IPS-NIHi7 (cell line): ENCODE measurements around the gene SPACDR.
"Not testable (repeated sequence)": the region's sequence is repeated elsewhere in the genome, so short reads cannot be mapped to it uniquely, and the experiment has no call there.

Source experiments
- DNase-seq: peaks from one replicate; pipeline ENCODE4 v3.0.0; 2012; ENCODE audit warnings: mixed read lengths; ENCODE audit errors: extremely low spot score

The SPACDR gene

DNA sequence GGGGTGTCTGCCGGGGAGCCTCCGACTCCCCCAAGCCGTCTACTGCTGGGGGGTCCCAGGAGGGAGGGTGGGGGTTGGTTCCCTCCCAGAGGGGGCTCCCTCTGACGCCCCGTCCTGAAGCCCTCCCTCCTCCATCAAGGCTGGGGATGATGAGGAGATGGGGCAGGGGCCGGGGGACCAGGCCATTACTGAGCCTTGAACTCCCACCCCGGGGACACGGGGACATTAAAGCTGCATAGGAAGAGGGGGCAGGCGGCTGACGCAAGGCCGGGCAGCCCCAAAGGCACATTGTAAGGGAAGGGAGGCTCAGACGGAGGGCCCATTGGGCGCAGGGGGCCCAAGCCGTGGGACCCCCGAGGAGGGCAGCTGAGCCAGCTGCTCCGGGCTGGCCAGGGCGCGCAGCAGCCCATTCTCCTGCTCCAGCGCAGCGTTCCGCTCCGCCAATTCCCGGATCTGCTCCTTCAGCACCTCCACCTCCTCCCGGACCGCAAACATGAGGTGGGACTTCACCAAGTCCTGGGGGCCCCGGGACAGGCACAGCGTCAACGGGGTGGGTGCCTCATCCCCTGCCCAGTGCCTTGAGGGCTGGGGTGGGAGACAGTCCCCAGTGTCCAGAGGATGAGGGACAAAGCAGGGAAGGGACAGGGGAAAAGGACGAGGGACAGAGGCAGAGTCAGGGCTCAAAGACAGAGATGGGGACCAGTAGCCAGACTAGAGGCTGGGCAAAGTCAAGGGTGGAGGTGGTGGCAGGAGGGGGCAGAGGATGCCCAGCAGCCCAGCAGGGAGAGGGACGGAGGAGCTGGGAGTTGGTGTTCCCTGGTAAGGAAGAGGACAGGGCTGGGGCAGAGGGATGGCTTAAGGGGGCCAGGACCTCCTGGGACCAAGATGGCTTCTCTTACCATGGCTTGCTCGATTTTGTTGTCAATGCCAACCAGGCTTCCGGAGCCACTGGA lies 2.9 kb upstream of the SPACDR start:
- DNase-seq, result no peak

DNA sequence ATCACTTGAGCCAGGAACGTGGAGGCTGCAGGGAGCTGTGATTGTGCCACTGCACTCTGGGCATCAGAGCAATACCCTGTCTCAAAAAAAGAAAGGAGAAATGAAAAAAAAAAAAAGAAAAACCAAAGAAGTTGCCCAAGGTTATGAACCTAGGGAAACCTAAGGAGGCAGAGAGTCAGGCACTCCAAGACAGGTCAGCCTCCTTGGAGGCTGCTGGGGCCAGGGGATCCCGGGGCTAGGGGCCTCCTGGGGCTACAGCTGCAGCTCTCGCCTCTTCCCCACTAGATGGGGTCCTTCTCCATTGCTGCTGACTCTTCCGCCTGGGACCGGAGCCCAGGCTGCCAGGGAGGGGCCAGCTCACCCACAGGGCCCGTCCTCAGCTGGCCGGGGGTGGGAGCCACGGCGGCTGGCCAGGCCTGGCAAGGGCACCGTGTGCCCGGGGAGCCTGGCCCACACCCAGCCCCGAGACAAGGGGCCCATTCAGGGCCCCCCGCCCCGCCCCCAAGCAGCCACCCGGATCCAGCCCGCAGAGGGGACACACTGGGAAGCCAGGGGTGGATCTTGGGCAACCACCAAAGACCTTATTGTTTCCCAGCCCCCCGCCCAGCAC lies 1.7 kb upstream of the SPACDR start:
- DNase-seq, result peak; percentile 90

DNA sequence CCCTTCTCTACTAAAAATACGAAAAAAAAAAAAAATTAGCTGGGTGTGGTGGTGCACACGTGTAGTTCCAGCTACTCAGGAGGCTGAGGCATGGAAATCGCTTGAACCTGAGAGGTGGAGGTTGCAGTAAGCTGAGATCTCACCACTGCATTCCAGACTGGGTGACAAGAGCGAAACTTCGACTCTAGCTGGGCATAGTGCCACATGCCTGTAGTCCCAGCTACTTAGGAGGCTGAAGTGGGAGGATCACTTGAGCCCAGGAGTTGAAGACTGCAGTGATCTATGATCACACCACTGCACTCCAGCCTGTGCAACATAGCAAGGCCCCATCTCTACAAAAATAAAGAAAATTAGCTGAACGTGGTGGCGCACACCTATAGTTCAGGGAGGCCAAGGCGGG lies 1.2 kb upstream of the SPACDR start:
- no peak for DNase-seq

DNA sequence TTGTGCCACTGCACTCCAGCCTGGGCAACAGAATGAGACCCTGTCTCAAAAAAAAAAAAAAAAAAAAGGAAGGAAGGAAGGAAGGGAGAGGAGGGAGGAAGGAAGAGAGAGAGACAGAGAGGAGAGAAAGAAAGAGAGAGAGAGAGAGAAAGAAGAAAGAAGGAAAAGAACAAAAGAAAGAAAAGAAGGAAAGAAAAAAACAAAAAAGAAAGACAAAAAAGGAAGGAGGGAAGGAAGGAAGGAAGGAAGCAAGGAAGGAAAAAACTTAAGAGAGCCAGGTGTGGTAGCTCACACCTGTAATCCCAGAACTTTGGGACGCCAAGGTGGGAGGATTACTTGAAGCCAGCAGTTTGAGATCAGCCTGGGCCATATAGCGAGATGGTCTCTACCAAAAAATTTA lies 731 bp upstream of the SPACDR start:
- no peak for DNase-seq

DNA sequence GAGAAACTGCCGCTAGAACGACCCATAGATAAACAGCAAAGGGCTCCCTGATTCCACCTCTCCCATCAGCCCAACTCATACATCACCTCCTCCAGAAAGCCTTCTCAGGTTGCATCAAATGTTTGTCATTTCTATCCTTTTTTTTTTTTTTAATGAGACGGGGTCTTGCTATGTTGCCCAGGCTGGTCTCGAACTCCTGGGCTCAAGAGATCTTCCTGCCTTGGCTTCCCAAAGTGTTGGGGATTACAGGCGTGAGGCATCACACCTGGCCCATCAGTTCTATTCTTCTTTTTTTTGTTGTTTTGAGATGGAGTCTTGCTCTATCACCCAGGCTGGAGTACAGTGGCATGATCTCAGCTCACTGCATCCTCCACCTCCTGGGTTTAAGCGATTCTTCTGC lies 7.0 kb downstream of the SPACDR start:
- DNase-seq, result no peak

DNA sequence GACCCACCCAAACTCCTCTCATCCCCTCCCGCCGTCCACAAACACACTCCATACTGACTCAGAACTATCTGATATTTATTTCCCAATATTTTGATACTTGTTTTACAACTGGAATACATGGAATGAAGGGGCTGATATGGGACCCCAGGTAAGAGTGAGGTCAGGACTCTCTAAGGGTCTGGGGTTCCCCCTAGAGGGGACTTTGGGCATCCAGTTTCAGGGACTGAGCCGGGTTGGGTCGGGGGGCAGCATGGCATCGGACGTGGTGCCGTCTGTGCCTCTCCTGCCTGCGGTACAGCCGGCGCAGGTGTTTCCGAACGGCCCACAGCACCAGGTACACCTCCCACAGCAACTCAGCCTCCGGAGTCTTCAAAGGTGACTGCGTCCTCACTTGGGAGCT lies 7.5 kb downstream of the SPACDR start:
- DNase-seq, result no peak

DNA sequence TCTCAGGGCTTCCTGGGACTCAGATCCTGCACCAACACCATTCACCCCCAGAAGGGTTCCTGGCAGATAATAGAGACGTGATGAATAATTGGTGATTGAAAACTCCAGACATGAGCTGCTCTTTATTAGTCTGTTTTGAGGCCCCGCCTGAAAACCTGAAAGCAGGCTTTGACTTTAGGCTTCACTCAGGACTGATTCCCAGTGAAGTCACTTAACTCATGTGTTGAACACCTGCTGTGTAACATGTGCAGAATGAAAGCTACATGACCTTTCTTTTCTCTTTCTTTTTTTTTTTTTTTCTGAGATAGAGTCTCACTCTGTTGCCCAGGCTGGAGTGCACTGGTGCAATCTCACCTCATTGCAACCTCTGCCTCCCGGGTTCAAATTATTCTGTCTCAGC lies 8.9 kb downstream of the SPACDR start:
- no peak for DNase-seq

DNA sequence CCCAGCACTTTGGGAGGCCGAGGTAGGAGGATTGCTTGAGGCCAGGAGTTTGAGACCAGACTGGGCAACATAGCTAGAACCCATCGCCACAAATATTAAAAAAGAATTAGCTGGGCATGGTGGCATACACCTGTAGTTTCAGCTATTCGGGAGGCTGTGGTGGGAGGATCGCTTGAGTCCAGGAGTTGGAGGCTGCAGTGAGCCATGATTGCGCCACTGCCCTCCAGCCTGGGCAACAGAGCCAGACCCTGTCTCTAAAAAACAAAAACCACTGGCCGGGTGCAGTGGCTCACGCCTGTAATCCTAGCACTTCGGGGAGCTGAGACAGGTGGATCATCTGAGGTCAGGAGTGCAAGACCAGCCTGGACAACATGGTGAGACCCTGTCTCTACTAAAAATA lies 10.2 kb downstream of the SPACDR start:
- DNase-seq, result not testable (repeated sequence)

DNA sequence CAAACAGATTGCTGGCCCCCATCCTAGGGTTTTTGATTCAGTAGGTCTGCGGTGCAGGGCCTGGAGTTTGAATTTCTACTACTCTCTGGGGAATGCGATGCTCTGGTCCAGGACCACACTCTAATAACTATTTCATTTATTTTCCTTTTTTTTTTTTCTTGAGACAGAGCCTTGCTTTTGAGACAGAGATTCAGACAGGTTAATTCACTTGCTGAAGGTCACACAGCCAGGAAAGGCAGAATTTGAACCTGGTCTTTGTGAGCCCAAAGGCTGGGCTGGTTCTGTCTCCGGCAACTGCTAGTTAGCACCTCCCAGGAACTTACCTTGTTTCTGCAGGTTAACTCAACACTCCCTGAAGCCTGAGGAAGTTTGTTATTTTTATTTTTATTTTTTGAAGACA lies 11.5 kb downstream of the SPACDR start:
- no peak for DNase-seq

DNA sequence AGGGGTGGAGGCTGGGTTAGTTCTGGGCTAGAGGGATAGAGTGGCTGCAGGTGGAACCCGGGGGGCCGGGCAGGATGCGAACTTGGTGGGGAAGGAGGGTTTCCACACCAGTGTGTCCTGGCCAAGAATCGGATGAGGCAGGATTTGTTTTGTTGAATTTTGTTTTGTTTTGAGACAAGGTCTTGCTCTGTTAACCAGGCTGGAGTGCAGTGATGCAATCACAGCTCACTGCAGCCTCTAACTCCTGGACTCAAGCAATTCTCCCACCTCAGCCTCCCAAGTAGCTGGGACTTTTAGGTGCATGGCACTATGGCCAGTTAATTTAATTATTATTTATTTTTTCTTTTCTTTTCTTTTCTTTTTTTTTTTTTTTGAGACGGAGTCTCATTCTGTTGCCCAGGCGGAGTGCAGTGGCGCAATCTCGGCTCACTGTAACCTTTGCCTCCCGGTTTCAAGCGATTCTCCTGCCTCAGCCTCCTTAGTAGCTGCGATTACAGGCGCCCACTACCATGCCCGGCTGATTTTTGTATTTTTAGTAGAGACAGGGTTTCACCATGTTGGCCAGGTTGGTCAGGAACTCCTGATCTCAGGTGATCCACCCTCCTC lies 14.8 kb downstream of the SPACDR start:
- no peak for DNase-seq

DNA sequence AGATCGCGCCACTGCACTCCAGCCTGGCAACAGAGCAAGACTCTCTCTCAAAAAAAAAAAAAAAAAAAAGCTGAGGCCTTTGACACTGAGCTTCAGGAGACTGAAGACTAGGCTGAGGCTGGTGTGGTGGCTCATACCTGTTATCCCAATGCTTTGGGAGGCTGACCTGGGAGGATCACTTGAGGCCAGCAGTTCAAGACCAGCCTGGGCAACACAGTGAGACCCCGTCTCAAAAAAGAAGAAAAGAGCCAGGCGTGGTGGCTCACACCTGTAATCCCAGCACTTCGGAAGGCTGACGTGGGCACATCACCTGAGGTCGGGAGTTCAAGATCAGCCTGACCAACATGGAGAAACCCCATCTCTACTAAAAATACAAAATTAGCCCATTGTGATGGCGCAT lies 16.7 kb downstream of the SPACDR start:
- DNase-seq, result not testable (repeated sequence)

DNA sequence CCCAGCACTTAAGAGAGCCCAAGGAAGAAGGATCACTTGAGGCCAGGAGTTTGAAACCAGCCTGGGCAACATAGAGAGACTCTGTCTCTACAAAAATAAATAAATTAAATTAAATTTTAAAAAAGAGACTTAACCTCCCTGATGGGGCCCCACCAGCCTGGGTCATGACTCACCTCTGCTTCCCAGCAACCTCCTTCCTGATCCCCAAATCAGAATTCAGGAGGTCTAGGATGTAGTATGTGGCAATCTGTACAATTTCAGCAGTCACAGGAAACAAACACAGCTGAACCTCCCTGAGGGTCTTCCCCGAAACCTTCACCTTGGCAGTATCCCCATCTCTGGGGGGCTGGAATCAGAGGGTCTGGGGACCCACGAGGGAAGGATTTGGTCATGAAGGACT lies 18.0 kb downstream of the SPACDR start:
- no peak for DNase-seq

DNA sequence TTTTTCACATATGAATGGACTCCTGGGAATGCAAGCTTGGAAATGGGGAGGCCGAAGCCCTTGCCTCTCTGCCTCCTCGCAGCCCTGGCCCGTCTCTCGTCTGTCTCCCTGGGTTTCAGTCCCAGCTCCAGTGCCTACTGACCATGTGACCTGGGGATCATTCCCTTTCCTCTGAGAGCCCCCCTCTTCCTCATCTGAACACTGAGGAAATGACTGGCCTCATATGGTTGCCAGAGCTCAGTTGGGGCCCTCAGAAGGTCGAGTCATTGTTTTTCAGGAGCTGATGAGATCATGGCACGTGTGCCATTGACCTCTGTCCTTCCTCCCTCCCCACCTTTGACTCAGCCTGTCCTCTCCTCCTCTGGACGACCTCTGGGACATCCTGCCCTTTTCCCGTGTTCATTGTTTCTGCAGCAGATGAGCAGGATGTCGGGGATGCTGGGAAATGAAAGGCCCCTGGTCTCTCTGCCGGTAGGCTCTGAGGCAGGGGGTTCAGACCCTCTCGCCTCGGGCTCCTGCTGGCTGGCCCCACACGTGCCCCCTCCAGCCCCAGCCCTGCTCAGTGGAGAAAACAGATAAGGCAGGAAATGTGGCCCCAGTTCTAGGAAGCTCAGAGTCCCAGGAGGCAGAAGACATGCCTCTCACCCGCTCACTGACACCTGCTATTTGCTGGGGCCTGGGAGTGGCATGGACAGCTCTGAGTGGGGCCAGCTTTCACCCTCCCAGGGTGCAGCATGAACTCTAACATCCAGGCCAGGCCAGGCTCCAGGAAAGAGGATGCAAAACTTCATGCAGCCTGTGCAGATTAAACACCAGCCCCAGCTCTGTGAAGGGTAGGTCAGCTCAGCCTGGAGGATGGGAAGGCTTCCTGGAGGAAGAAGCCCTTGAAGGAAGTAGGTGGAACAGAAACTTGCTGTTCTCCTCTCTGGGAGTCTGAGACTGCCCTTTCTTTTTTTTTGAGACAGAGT lies 19.5 kb downstream of the SPACDR start:
- no peak for DNase-seq

DNA sequence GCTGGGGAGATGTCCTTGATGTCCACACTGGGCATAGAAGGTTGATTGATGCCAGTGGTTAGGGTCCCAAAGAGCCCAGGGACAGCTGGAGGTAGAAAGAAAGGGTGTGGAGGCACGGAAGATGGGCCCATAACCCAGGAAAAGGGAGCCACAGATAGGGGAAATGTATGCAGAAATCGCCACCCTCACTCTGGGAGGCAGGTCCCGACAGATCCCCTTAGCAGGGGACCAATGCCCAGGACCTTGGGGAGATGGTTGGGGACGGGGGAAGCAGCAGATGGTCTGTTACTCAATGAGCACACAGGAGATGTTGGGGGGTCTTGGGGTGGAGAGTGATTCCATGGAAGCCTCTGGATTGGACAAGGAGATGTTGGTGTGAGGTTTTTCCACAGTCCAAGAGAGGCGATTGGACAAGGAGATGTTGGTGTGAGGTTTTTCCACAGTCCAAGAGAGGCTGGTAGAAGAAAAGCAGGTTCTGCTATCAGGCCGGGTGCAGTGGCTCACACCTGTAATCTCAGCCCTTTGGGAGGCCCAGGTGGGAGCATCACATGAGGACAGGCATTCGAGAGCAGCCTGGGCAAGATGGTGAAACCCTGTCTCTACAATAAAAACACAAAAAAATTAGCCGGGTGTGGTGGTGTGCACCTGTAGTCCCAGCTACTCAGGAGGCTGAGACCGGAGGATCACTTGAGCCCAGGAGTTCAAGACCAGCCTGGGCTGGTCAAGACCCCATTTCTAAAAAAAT lies 20.8 kb downstream of the SPACDR start:
- DNase-seq, result no peak

DNA sequence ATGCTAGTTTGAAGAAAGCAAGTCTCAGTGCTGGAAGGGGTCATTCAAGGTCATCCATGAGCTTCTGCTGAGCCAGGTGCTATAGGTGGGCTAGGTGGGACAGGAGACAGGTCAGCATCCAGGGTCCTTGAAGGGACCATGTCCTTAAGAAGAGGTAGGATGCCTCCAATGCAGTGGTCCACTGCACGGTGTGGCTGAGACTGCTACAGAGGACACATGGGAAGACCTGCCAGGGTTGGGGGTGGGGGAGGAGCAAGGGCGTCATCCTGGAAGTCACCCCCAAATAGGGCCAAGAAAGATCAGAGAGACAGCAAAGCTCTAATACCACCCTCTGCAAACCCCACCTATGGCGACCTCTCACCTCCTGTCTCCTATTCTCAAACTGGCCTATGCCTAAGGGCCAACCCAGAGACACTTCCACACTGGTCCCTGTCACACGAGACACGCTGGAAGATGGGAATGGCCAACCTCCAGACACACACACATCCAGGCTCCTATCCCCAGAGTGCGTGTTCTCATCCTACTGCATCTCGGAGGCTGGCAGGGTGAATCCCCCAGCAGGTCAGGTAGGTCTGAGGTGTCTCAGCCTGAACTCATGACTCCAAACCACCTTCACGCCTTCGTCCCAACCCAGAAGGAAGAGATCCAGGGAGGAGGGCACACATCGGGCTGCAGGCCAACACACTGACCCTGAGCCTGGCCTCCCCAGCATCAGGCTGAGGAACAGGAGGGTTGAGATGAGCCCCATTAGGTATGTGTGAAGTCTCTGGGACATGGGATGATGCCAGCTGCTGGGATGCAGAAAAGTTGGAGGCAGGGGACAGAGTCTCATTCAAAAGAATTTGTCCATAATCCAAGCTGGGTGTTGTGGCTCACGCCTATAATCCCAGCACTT lies 22.2 kb downstream of the SPACDR start:
- no peak for DNase-seq

DNA sequence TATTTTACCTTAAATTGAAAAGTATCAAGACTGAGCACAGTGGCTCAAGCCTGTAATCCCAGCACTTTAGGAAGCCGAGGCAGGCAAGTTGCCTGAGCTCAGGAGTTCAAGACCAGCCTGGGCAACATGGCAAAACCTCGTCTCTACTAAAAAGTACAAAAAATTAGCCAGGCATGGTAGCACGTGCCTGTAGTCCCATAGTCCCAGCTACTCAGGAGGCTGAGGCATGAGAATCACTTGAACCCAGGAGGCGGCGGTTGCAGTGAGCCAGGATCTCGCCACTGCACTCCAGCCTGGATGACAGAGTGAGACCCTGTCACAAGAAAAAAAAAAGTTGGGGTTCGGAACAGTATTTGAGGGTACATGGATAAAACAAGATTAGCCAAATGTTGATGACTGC lies 24.8 kb downstream of the SPACDR start:
- DNase-seq, result not testable (repeated sequence)

DNA sequence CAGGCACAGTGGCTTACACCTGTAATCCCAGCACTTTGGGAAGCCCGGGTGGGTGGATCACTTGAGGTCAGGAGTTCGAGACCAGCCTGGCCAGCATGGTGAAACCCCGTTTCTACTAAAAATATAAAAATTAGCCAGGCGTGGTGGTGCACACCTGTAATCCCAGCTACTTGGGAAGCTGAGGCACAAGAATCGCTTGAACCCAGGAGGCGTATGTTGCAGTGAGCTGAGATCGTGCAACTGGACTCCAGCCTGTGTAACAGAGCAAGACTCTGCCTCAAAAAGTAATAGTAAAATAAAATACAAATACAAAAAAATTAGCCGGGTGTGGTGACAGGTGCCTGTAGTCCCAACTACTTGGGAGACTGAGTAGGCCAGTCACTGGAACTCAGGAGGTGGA lies 25.3 kb downstream of the SPACDR start:
- not testable (repeated sequence) for DNase-seq

DNA sequence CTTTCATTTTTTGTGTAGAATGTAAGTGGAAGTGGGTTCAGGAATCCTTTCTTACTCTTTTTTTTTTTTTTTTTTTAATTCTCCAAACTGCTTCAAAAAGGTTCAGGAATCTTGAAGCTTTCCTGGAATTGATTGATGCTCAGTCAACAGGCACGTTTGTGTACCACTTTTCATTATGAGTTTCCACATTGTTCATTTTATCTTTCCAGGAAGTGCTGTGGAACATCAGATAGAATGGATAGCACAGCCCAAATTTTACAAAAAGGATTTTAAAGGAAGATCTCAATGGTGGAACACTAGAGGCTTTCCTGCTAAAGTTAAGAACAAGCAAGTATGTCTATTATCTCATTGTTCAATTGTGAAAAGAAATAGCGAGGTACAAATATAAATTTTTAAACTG lies 25.9 kb downstream of the SPACDR start:
- DNase-seq, result no peak

DNA sequence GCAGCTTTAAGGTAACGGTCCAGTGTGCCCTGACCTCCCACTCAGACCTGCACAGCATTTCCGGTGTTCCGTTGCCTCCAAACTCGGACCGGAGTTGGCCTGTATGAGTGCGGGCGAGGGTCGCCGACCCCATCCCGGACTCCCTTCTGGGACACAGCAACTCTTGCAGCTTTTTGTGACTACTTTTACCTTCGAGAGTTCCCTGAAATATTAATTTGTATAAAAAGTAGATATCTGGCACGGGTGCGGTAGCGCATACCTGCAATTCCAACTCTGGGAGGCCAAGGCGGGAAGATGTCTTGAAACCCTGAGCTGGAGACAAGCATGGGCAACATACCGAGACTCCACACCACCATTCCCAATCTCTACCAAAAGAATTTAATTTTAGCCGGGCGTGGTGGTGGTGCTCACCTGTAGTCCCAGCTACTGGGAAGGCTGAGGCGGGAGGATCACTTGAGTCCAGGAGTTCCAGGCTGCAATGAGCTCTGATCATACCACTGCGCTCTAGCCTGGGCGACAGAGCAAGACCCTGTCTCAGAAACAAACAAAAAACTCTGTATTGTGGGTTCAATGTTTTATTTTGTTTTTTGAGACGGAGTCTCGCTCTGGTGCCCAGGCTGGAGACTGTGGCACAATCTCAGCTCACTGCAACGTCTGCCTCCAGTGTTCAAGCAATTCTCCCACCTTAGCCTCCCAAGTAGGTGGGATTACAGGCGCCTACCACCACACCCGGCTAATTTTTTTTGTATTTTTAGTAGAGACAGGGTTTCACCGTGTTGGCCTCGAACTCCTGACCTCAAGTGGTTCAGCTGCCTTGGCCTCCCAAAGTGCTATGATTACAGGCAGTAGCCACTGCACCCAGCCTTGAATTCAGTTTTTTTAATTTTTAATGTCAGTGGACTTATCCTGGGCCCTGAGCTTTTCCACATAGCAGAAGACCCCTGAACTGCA lies 26.6 kb downstream of the SPACDR start:
- DNase-seq, result no peak
